Stomach (tissue), 9 donors: ENCODE data around the gene ANKS1A. TPM values are rescaled to one million over a fixed set of nuclear protein-coding genes. Genes with fewer than 3 reads are reported as not detected.

ENCODE experiments used
- DNase-seq, 2 donors: peaks; one replicate each; pipeline versions ENCODE4 v3.0.0 to v3.0.0-alpha.2; 2013 to 2019
- H3K27ac ChIP-seq, 5 donors: fragments of 200-600 bp in 4 of 5; sonication (generic) in 4 of 5; one replicate each; pipeline ENCODE4 v1.5.1; 2013 to 2019; ENCODE audit warnings: mild to moderate bottlenecking in 1 of 5, moderate library complexity in 1 of 5
- H3K27me3 ChIP-seq, 3 donors: fragments of 200-600 bp; sonication (generic); one replicate each; pipeline ENCODE4 v1.5.1; 2017 to 2019; ENCODE audit warnings: mixed run types in 1 of 3
- H3K36me3 ChIP-seq, 4 donors: fragments of 200-600 bp; sonication (generic); 1 replicate in 3 of 4; 2 replicates in 1 of 4; pipeline ENCODE4 v1.5.1; 2016 to 2019
- H3K4me1 ChIP-seq, 4 donors: fragments of 200-600 bp; sonication (generic); one replicate each; pipeline ENCODE4 v1.5.1; 2016 to 2019
- H3K4me3 ChIP-seq, 4 donors: fragments of 200-600 bp; sonication (generic) in 3 of 4; one replicate each; pipeline ENCODE4 v1.5.1; 2016 to 2019; ENCODE audit warnings: mild to moderate bottlenecking in 1 of 4
- H3K9me3 ChIP-seq, 4 donors: fragments of 200-600 bp; sonication (generic); one replicate each; pipeline ENCODE4 v1.5.1; 2016 to 2019
- EP300 ChIP-seq: sonication (generic); formaldehyde crosslinking; IDR thresholded peaks from one replicate; pipeline ENCODE4 v1.6.1; 2017; ENCODE audit warnings: antibody characterized with exemption
- POLR2A ChIP-seq, 4 donors: fragments of 450-650 bp; IDR thresholded peaks; one replicate each; pipeline ENCODE4 v1.6.1; 2016; ENCODE audit warnings: antibody characterized with exemption in 4 of 4, control low read depth in 2 of 4, mild to moderate bottlenecking in 1 of 4, moderate library complexity in 1 of 4
- POLR2AphosphoS5 ChIP-seq, 3 donors: sonication (generic); formaldehyde crosslinking; IDR thresholded peaks; one replicate each; pipeline ENCODE4 v1.6.1; 2016; ENCODE audit warnings: antibody characterized with exemption in 3 of 3
- WGBS, 5 donors: extraction: QIAGEN DNeasy Blood & Tissue Kit in 3 of 5; methylation state at CpG; one replicate each; pipeline versions ENCODE4 v1.1.5 to v1.1.7; 2013 to 2018; 5-methylcytosine and 5-hydroxymethylcytosine counted together
- intact Hi-C: fragments of 100-400 bp; cut with DNase I; formaldehyde crosslinking; loops from one replicate; pipeline ENCODE4 v1.15.1; 2023; ENCODE audit warnings: low total_unique reads
- polyA plus RNA-seq, 3 donors: library from polyadenylated mRNA; stranded (reverse); fragments of 200-250 nt; gene quantifications; one replicate each; pipeline ENCODE4 v1.2.3, GENCODE V29; 2013
- total RNA-seq, 5 donors: library from RNA; depleted of rRNA; stranded (reverse); fragments of >200 nt; gene quantifications; one replicate each; pipeline versions ENCODE4 v1.1.0 to v1.2.3, GENCODE V29; 2014 to 2016
- TF ChIP-seq, protein P1 (sequence below), 7 experiments: fragments of 450-650 bp in 4 of 7; fragments of 200-600 bp in 3 of 7; sonication (generic) in 3 of 7; IDR thresholded peaks; one replicate each; pipeline ENCODE4 v1.5.1; 2016 to 2019; ENCODE audit warnings: antibody characterized with exemption in 7 of 7, control low read depth in 2 of 7, mild to moderate bottlenecking in 1 of 7
- donor health status: healthy with polysubstance abuse.
- donor health status: Bipolar disorder and iron deficiency.
- donor health status: healthy.

ANKS1A gene
- total and polyA plus RNA-seq, 8 donors, result 6.1 to 40.6 (median 21.5) TPM

- no peak for DNase-seq
- Histone ChIP-seq H3K9me3 (no peaks in the 10 kb centered on the region), H3K4me1 (no peaks in the 10 kb centered on the region), H3K36me3 (peaks cover 52 to 98% (median 96%) of the 10 kb centered on the region in 4 donors), H3K27ac (no peak overlapping the region), H3K27me3 (no peaks in the 10 kb centered on the region), H3K4me3 (no peak overlapping the region)
- intact Hi-C loops, result no loop called here
- TF ChIP-seq EP300, result no peak
- TF ChIP-seq, protein P1, sequence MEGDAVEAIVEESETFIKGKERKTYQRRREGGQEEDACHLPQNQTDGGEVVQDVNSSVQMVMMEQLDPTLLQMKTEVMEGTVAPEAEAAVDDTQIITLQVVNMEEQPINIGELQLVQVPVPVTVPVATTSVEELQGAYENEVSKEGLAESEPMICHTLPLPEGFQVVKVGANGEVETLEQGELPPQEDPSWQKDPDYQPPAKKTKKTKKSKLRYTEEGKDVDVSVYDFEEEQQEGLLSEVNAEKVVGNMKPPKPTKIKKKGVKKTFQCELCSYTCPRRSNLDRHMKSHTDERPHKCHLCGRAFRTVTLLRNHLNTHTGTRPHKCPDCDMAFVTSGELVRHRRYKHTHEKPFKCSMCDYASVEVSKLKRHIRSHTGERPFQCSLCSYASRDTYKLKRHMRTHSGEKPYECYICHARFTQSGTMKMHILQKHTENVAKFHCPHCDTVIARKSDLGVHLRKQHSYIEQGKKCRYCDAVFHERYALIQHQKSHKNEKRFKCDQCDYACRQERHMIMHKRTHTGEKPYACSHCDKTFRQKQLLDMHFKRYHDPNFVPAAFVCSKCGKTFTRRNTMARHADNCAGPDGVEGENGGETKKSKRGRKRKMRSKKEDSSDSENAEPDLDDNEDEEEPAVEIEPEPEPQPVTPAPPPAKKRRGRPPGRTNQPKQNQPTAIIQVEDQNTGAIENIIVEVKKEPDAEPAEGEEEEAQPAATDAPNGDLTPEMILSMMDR (IDR thresholded peaks at IDR 0.05), result no peak
- TF ChIP-seq POLR2AphosphoS5 (IDR thresholded peaks at IDR 0.05), result no peak
- TF ChIP-seq POLR2A (IDR thresholded peaks at IDR 0.05), result no peak
- 71 to 88% (median 79%) methylated on average over 1 of the region's 1 CpG for WGBS, 5 donors
These were observed 28.3 kb upstream of the ANKS1A start for GRCh38 chr6:34860776-34861175.

- H3K36me3 ChIP-seq, result peaks cover 34 to 97% (median 86%) of the 10 kb centered on the region in 4 donors
- WGBS, 5 donors, result 80 to 95% (median 90%) methylated on average over 4 of the region's 4 CpGs
- TF ChIP-seq POLR2A (IDR thresholded peaks at IDR 0.05), result no peak
- no peaks in the 10 kb centered on the region for H3K4me1 ChIP-seq
- intact Hi-C loops, result no loop called here
- H3K27me3 ChIP-seq, result no peaks in the 10 kb centered on the region
- no peak overlapping the region for H3K4me3 ChIP-seq
- H3K27ac ChIP-seq, result no peak overlapping the region
- DNase-seq, result no peak
- H3K9me3 ChIP-seq, result no peaks in the 10 kb centered on the region
These were observed 25.0 kb upstream of the ANKS1A start for GRCh38 chr6:34864007-34864406.

GRCh38 chr6:34865107-34865506 lies 23.9 kb upstream of the ANKS1A start:
- DNase-seq, result peak in 1 of 2 donors; percentile 50
- WGBS, 5 donors, result 59 to 85% (median 80%) methylated on average over 3 of the region's 3 CpGs
- Histone ChIP-seq H3K27ac (peak overlapping the region in 1 of 5 donors; percentile 10), H3K36me3 (peaks cover 29 to 95% (median 85%) of the 10 kb centered on the region in 4 donors), H3K4me1 (no peaks in the 10 kb centered on the region), H3K4me3 (no peak overlapping the region), H3K9me3 (no peaks in the 10 kb centered on the region), H3K27me3 (no peaks in the 10 kb centered on the region)
- no peak for TF ChIP-seq POLR2A (IDR thresholded peaks at IDR 0.05)
- TF ChIP-seq POLR2AphosphoS5 (IDR thresholded peaks at IDR 0.05), result no peak
- no peak for TF ChIP-seq EP300
- TF ChIP-seq, protein P1 (IDR thresholded peaks at IDR 0.05), result no peak
- intact Hi-C loops, result no loop called here

GRCh38 chr6:34866509-34866908 lies 22.5 kb upstream of the ANKS1A start:
- Histone ChIP-seq H3K4me3 (no peak overlapping the region), H3K27me3 (no peaks in the 10 kb centered on the region), H3K27ac (no peak overlapping the region), H3K4me1 (no peaks in the 10 kb centered on the region), H3K9me3 (no peaks in the 10 kb centered on the region), H3K36me3 (peaks cover 31 to 95% (median 85%) of the 10 kb centered on the region in 4 donors)
- intact Hi-C loops, result no loop called here
- WGBS, 5 donors, result 84 to 87% (median 86%) methylated on average over 3 of the region's 3 CpGs
- no peak for TF ChIP-seq EP300
- no peak for TF ChIP-seq POLR2A (IDR thresholded peaks at IDR 0.05)
- TF ChIP-seq, protein P1 (IDR thresholded peaks at IDR 0.05), result no peak
- TF ChIP-seq POLR2AphosphoS5 (IDR thresholded peaks at IDR 0.05), result no peak
- DNase-seq, result no peak

DNA sequence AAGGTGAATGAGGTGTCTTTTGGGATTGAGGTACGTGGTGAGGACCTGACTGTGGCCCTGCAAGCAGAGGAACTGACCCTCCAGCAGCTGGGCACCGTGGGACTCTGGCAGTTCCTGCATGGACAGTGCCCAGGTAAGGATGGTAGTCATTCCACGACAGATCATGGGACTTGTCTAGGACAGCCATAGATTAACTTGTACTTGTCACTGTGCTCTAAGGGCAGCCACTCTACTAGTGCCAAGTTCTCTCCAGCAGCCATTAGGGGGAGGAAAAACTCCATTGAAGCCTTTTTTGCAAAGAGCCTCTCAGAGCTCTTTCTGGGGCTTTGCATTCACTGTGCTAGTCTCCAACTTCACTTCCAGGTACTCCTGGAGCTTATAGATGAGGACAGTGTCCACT lies 21.6 kb upstream of the ANKS1A start:
- 86 to 100% (median 94%) methylated on average over 3 of the region's 3 CpGs for WGBS, 5 donors
- Histone ChIP-seq H3K27me3 (no peaks in the 10 kb centered on the region), H3K4me3 (no peak overlapping the region), H3K9me3 (no peaks in the 10 kb centered on the region), H3K27ac (no peak overlapping the region), H3K36me3 (peaks cover 39 to 97% (median 85%) of the 10 kb centered on the region in 4 donors), H3K4me1 (no peaks in the 10 kb centered on the region)
- intact Hi-C loops, result no loop called here
- TF ChIP-seq POLR2A (IDR thresholded peaks at IDR 0.05) (no peak), POLR2AphosphoS5 (IDR thresholded peaks at IDR 0.05) (no peak), EP300 (no peak)
- TF ChIP-seq, protein P1 (IDR thresholded peaks at IDR 0.05), result no peak
- peak in 1 of 2 donors; percentile 17 for DNase-seq
